DND-41 (cell line): ENCODE data around the gene RPS15.

Source experiments
- ATAC-seq: fragments of 200-7000 bp; cut with Tn5 transposase; 3 replicates; pipeline ENCODE4 v1.9.1; 2021; ENCODE audit warnings: low read depth; ENCODE audit not compliant: insufficient read depth
- DNase-seq: peaks from one replicate; pipeline ENCODE4 v3.0.0-alpha.2; 2020
- H2AFZ ChIP-seq: 2 replicates; pipeline ENCODE4 v1.6.0; 2012; ENCODE audit warnings: low read depth, low read length
- H3K27ac ChIP-seq: 2 replicates; pipeline ENCODE4 v1.5.1; 2012; ENCODE audit warnings: low read length, inconsistent platforms
- H3K27me3 ChIP-seq: fragments of 200-600 bp; sonication (generic); 2 replicates; pipeline ENCODE4 v1.6.0; 2012; ENCODE audit warnings: low read length, mild to moderate bottlenecking, inconsistent platforms; ENCODE audit not compliant: insufficient read depth, poor library complexity
- H3K36me3 ChIP-seq: 2 replicates; pipeline ENCODE4 v1.5.1; 2012; ENCODE audit warnings: low read length, inconsistent platforms; ENCODE audit not compliant: insufficient read depth
- H3K4me1 ChIP-seq: 2 replicates; pipeline ENCODE4 v1.5.1; 2012; ENCODE audit warnings: mild to moderate bottlenecking, low read length; ENCODE audit not compliant: insufficient read depth
- H3K4me2 ChIP-seq: 2 replicates; pipeline ENCODE4 v1.6.0; 2012; ENCODE audit warnings: mild to moderate bottlenecking, moderate library complexity, low read length, inconsistent platforms; ENCODE audit not compliant: insufficient read depth
- H3K4me3 ChIP-seq, 2 experiments: fragments of 200-600 bp in 1 of 2; shearing (Covaris generic) in 1 of 2; 2 replicates each; pipeline ENCODE4 v1.5.1; 2012 to 2016; ENCODE audit warnings: inconsistent platforms in 2 of 2, low read length in 2 of 2, mild to moderate bottlenecking in 2 of 2, low read depth in 1 of 2, moderate library complexity in 1 of 2
- H3K79me2 ChIP-seq: 2 replicates; pipeline ENCODE4 v1.6.0; 2012; ENCODE audit warnings: low read length, inconsistent platforms; ENCODE audit not compliant: insufficient read depth
- H3K9ac ChIP-seq: 2 replicates; pipeline ENCODE4 v1.6.0; 2012; ENCODE audit warnings: low read depth, mild to moderate bottlenecking, inconsistent platforms, low read length, moderate library complexity
- H3K9me3 ChIP-seq: 2 replicates; pipeline ENCODE4 v1.5.1; 2012; ENCODE audit warnings: low read length, moderate library complexity, mild to moderate bottlenecking, inconsistent platforms; ENCODE audit not compliant: insufficient read depth, severe bottlenecking
- H4K20me1 ChIP-seq: 2 replicates; pipeline ENCODE4 v1.6.0; 2012; ENCODE audit warnings: low read length; ENCODE audit not compliant: insufficient read depth
- EZH2 ChIP-seq: IDR thresholded peaks from 3 replicates; pipeline ENCODE4 v1.6.1; 2012; ENCODE audit warnings: borderline replicate concordance, low read depth, mild to moderate bottlenecking, moderate library complexity, low read length, inconsistent platforms; ENCODE audit not compliant: severe bottlenecking
- TF ChIP-seq, protein P1 (sequence below): IDR thresholded peaks from 2 replicates; pipeline ENCODE4 v1.5.1; 2012; ENCODE audit warnings: borderline replicate concordance, low read length, moderate library complexity, mild to moderate bottlenecking; ENCODE audit not compliant: poor library complexity, severe bottlenecking; ENCODE audit errors: extremely low read depth

The RPS15 gene

DNA sequence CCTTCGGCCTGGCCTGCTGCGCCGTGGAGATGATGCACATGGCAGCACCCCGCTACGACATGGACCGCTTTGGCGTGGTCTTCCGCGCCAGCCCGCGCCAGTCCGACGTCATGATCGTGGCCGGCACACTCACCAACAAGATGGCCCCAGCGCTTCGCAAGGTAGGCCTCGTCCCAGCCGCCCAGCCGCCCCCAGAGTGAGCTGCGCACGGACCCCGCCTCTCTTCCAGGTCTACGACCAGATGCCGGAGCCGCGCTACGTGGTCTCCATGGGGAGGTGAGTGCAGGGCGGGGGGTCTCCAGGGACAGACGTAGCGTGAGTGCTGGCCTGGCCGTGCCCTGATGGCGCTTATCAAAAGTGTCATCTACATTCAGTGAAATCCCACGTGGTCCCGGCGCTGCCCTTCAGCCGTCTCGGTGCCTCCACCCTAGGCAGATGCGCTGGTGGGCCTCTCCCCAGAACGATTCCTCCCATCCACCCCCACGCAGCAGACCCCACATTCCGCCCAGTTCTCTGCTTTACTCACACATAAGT lies 47.2 kb upstream of the RPS15 start:
- Histone ChIP-seq H3K4me3 (no peak overlapping the region), H3K9me3 (no peaks in the 10 kb centered on the region), H3K79me2 (peaks cover 24% of the 10 kb centered on the region), H4K20me1 (peaks cover 26% of the 10 kb centered on the region), H3K27ac (no peak overlapping the region), H3K27me3 (no peaks in the 10 kb centered on the region), H2AFZ (no peak overlapping the region), H3K4me2 (no peak overlapping the region), H3K4me1 (peaks cover 2% of the 10 kb centered on the region), H3K9ac (no peak overlapping the region), H3K36me3 (peaks cover 72% of the 10 kb centered on the region)
- DNase-seq (no peak), ATAC-seq (no peak)
- TF ChIP-seq, protein P1, sequence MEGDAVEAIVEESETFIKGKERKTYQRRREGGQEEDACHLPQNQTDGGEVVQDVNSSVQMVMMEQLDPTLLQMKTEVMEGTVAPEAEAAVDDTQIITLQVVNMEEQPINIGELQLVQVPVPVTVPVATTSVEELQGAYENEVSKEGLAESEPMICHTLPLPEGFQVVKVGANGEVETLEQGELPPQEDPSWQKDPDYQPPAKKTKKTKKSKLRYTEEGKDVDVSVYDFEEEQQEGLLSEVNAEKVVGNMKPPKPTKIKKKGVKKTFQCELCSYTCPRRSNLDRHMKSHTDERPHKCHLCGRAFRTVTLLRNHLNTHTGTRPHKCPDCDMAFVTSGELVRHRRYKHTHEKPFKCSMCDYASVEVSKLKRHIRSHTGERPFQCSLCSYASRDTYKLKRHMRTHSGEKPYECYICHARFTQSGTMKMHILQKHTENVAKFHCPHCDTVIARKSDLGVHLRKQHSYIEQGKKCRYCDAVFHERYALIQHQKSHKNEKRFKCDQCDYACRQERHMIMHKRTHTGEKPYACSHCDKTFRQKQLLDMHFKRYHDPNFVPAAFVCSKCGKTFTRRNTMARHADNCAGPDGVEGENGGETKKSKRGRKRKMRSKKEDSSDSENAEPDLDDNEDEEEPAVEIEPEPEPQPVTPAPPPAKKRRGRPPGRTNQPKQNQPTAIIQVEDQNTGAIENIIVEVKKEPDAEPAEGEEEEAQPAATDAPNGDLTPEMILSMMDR, result no peak
- no peak for TF ChIP-seq EZH2

DNA sequence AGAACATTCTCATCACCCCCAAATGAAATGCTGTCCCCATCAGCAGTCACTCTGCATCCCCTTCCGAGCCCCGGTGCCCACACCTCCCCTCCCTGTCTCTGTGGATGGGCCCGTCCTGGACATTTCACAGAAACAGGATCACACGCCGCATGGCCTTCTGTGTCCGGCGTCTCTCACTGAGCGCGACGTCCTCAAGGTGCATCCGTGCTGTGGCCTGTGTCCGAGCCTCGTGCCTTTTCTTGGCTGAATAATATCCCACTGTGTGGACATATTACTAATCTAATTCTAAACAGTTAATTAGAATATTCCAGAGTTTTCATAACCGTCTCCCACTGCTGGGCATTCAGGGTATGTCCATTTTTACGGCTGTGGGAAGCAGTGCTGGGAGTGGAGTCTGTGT lies 45.8 kb upstream of the RPS15 start:
- Histone ChIP-seq H3K36me3 (peaks cover 68% of the 10 kb centered on the region), H2AFZ (no peak overlapping the region), H4K20me1 (peaks cover 31% of the 10 kb centered on the region), H3K9ac (no peak overlapping the region), H3K27me3 (no peaks in the 10 kb centered on the region), H3K4me3 (no peak overlapping the region), H3K9me3 (no peaks in the 10 kb centered on the region), H3K79me2 (peaks cover 11% of the 10 kb centered on the region; the same call in 1 of the 2 replicates), H3K4me2 (no peak overlapping the region), H3K4me1 (no peaks in the 10 kb centered on the region), H3K27ac (no peak overlapping the region)
- ATAC-seq, result no peak
- DNase-seq, result no peak
- TF ChIP-seq, protein P1, result no peak
- TF ChIP-seq EZH2, result no peak

DNA sequence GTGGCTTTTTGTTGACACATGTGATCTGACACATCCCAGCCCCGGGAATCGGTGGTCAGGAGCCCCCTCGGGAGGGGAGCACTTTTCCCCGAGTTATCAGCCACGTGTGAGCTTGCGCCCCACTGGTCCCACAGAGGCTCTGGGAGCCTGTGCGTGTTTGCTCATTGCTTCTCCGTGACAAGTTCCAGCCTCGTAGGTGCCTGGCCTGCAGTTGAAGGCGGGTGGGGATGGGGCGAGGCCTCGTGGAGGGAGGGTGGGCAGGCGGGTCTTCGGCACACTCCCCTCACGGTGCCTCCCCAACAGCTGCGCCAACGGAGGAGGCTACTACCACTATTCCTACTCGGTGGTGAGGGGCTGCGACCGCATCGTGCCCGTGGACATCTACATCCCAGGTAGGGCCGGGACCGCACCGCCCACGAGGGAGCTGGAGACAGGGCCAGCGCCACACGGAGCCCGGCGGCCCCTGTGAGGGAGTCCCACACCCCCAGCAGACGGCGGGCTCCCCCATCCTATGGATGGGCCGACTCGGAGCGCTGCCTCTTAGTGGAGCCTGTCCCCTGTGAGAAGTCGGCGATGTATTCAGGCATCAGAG lies 45.2 kb upstream of the RPS15 start:
- H3K9me3 ChIP-seq, result no peaks in the 10 kb centered on the region
- no peak overlapping the region for H3K9ac ChIP-seq
- no peak overlapping the region for H3K4me2 ChIP-seq
- H2AFZ ChIP-seq, result no peak overlapping the region
- ATAC-seq (no peak), DNase-seq (no peak)
- peaks cover 6% of the 10 kb centered on the region; the same call in 1 of the 2 replicates for H3K79me2 ChIP-seq
- H4K20me1 ChIP-seq, result peaks cover 29% of the 10 kb centered on the region
- no peaks in the 10 kb centered on the region for H3K4me1 ChIP-seq
- TF ChIP-seq, protein P1, result no peak
- no peak for TF ChIP-seq EZH2
- no peak overlapping the region for H3K27ac ChIP-seq
- peaks cover 71% of the 10 kb centered on the region for H3K36me3 ChIP-seq
- H3K27me3 ChIP-seq, result no peaks in the 10 kb centered on the region
- no peak overlapping the region for H3K4me3 ChIP-seq
